ENCODE measurements around the gene REV1. TPM values are rescaled to one million over a fixed set of nuclear protein-coding genes. Genes with fewer than 3 reads are reported as not detected.
"Not testable (repeated sequence)": the region's sequence is repeated elsewhere in the genome, so short reads cannot be mapped to it uniquely, and the experiment has no call there.

REV1 gene
- 10 to 100 TPM; 49.6 to 60.4 (median 54.8) TPM for polyA plus RNA-seq (ENCODE audit: insufficient read length in 4 of 4)

DNA sequence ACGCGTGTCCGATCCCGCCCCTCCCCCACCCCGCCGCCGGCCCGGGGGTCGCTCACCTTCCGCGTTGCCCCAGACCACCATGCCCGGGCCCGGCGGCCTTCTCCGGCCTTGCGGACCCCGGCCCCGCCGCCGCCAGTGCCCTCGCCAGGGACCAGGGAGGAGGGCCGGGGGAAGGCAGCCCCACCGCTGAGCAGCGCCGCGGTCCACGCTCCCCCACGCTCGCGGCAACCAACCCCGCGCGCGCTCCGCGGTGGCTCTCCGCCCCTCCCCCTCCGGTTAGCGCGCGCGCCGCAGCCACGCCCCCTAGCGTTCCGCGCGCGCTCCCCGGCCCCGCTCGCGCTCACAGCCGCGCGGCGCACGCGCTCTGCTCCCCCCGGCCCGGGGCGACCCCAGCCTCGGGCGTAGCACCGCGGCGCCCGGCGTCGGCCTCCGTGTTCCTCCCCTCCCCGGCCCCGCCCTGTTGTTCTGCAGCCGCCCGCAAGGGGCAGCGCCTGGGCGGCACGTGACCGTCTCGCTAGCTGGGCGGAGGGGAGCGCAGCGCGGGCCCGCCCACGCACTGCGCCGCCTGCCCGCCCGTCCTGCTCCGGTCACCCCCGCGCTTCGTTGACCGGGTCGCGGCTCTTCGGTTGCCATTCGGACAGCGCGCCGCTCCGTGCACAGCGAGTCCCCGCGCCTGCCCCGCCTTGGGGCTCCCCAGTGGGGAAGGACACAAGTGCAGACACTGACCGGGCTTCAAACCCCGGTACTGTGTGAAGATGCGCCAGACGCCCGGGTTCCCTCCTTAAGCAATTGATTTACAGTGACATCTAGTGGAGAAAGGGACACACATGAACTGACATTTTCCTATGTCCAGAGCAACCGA is at the start of gene REV1:
TSS of gene REV1 (minus strand) at position 257 of the 862 bp plus-strand sequence. CDS start 25,042 bp downstream, outside the sequence.
- peak; percentile 88 to 91 (median 90) for DNase-seq (ENCODE audit: low read depth in 4 of 4, low spot score in 3 of 4)

- no peak for DNase-seq (ENCODE audit: low read depth in 4 of 4, low spot score in 3 of 4)
Observed at GRCh38 chr2:99537910-99538485, 48.2 kb upstream of the REV1 start.

DNA sequence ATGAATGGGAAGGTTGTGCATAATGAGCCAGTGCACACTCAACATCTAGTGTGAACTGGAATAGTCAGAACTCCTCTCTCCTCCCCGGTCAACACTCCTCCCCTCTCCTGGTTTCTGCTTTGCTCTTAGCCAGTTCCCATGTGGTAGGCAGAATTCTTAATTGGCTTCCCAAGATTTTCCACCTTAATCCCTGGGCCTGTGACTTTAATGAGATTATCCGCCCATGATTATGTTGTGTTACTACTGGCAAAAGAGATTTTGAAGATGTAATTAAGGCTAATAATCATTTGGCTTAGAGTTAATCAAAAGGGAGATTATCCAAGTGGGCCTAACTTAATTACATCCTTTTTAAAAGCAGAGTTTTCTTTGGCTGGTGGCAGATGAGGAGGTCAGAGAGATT is 34.2 kb upstream of the REV1 start:
- DNase-seq (ENCODE audit: low read depth in 4 of 4, low spot score in 3 of 4) = no peak

DNA sequence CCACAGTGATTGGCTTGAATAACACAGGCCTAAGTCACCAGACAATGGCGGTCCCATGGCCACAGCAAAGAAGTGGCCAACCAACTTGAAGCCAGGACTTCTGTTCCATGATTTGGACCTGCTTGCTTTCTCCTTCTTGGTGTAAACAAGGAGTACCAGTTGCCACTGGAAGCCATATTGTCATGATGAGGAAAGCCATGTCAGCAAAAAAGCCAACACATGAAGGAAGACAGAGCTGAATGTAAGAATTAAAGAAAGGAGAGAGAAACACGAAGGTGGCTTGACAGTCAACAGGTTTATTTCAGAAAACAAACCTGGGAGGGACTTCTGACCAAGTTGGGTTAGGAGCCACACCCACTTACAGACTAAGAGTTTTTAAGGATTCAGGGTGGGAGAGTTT is 32.3 kb upstream of the REV1 start:
- no peak for DNase-seq (ENCODE audit: low read depth in 4 of 4, low spot score in 3 of 4)

DNA sequence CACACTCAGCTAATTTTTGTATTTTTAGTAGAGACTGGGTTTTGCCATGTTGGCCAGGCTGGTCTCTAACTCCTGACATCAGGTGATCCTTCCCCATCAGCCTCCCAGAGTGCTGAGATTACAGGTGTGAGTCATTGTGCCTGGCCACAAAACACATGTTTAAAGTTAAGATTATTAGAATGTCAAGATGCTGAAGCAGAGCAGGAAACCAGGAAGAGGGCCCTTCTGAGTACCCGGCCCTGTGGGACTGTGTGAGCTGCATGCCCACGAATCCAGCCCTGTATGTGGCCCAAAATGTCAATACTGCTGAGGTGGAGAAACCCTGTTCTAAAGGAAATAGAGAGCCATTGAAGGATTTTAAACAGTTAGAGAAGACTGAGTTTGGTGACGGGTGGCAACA is 31.0 kb upstream of the REV1 start:
- DNase-seq (ENCODE audit: low read depth in 4 of 4, low spot score in 3 of 4) = no peak

- DNase-seq (ENCODE audit: low read depth in 4 of 4, low spot score in 3 of 4) = no peak
Observed at GRCh38 chr2:99520195-99520594, 30.4 kb upstream of the REV1 start.

- DNase-seq (ENCODE audit: low read depth in 4 of 4, low spot score in 3 of 4) = no peak
Observed at GRCh38 chr2:99514357-99514756, 24.5 kb upstream of the REV1 start.

GRCh38 chr2:99512181-99512591 is 22.4 kb upstream of the REV1 start:
- DNase-seq (ENCODE audit: low read depth in 4 of 4, low spot score in 3 of 4) = no peak

DNA sequence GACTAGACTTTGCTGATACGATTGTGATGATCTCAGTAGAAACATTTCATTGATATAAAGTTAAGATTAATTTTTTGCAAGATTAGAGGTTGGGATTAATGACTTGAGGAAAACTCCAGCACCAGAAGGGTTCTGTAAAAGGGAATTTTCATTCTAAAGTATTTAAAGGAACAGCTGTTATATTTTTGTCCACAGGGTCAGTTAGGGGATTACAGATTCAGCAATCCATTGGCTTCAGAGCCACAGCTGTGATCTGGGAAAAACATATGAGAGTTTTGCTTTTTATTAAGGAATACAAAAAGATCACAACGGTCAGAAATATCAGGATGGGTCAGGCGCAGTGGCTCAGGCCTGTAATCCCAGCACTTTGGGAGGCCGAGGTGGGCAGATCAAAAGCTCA is 19.6 kb upstream of the REV1 start:
- DNase-seq (ENCODE audit: low read depth in 4 of 4, low spot score in 3 of 4) = no peak

DNA sequence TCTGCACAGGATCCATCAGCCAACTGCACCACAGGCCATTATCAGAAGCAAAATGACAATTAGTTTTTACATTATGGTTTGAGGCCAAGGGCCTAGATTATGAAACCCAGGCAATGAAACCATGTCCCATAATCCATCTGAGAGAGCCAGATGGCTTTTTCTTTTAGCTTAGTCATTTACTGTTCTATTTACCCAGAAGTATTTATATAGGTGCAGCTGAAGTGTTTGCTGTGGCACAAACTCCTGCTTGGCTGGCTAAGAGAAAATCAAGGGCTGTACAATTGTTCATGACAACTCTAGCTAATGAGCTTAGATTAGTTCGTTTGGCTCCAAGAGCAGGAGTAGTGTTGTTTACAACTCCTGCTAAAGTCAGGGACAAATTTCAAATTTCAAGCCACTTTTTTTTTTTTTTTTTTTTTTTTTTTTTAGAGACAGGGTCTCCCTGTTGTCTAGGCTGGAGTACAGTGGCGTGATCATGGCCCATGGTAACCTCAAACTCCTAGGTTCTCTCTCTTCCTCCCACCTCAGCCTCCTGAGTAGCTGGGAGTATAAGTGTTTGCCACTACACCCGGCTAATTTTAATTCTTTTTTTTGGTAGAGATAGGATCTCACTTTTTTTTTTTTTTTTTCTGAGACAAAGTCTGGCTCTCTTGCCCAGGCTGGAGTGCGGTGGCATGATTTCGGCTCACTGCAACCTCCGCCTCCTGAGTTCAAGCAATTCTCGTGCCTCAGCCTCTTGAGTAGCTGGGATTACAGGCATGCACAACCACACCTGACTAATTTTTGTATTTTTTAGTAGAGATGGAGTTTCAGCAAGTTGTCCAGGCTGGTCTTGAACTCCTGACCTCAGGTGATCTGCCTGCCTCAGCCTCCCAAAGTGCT is 18.4 kb upstream of the REV1 start:
- DNase-seq (ENCODE audit: low read depth in 4 of 4, low spot score in 3 of 4) = no peak

GRCh38 chr2:99504844-99505584 is 15.2 kb upstream of the REV1 start:
- DNase-seq (ENCODE audit: low read depth in 4 of 4, low spot score in 3 of 4) = no peak

DNA sequence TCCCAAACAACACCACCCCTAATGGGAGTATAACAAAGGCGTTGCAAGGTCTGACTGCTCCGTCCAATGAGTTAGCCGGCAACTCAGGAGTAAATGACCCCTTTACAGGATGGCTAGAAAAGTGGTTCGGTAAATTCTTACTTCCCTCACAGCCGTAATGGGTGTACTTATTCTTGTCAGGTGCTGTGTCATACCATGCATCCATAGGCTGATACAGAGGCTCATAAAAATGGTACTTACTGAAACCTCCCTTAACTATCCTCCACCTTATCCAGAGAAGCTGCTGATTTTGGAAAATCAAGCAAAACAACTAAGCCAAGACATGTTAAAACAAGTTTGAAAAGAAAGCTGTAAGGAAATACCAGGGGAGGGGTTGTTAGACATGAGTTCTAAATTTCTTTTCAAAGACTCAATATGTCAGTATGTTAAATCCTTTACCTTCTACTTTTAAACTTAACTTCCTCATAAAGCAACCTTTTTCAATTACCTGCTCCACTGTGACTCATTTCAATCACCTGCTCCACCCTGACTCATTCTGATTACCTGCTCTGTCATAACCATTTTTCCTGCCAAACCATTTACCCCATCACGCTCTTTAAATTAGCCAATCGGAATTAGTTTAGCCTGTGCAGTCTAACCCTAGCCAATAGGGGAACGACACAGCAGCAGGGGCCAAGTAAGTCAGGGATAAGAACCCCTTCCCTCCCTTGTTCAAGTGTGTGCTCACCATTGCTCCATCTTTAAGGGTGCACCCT is 14.0 kb upstream of the REV1 start:
- DNase-seq (ENCODE audit: low read depth in 4 of 4, low spot score in 3 of 4) = not testable (repeated sequence)

GRCh38 chr2:99496021-99496420 is 6.2 kb upstream of the REV1 start:
- DNase-seq (ENCODE audit: low read depth in 4 of 4, low spot score in 3 of 4) = no peak

DNA sequence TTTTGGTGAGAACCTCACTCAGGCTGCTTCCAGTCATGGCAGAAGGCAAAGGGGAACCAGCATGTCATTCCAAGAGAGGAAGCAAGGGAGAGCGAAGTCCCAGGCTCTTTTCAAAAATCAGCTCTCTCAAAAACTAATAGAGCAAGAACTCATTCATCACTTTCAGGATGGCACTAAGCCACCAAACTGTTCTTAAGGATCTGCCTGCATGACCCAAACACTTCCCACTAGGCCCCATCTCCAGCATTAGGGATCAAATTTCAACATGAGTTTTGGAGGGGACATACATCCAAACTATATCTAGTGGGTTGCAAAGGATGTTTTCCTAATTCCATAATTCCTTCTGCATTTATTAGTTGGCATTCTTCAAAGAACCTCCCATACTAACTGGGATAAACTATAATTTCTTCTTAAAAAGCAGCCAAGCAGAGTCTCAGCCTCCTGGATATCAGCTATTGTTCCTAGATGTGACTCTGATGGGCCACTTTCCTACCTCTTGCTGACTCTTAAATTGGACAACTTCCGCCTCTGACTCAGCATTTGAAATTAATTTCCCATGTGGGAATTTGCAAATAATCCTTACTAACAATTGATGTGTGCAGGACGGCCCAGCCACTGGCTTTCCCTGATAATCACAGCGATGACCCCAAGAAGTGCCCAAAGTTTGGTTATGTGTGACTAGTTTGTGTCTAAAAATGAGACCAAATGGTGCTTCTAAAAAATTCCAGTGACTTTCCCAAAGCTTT is 5.5 kb upstream of the REV1 start:
- no peak for DNase-seq (ENCODE audit: low read depth in 4 of 4, low spot score in 3 of 4)

GRCh38 chr2:99492721-99493120 is 2.9 kb upstream of the REV1 start:
- DNase-seq (ENCODE audit: low read depth in 4 of 4, low spot score in 3 of 4) = no peak

DNA sequence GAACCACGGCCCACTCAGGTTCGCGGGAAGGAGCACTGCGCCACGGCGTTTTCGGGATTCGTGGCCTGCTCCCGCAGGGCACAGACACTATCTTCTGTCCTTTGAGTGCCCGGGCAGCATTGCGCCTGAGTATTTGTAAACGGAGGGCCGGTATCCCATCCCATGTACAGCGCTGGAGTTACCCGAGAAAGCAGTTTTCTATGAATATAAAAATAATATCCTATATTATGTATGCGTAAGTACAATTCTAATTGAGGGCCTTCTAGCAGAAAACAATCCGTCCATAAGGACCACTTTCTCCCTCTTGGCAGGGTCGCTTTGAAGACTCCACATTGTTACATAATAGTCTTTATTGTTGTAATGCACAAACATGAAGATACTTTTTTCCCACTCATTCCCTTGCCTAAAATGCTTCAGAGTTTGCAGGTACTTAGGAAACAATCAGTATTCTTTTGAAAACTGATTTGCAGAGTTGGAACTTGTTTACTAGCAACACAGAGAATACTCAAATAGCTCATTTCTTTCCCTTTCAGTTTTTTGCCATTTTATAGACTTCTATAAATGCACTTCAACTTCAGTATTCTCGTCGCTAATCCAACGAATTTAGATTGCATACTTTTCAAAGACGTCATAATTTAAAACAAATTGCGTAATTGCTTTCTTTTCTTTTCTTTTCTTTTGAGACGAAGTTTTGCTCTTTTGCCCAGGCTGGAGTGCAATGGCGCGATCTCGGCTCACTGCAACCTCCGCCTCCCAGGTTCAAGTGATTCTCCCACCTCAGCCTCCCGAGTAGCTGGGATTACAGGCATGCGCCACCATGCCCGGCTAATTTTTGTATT is 1.0 kb upstream of the REV1 start:
- DNase-seq (ENCODE audit: low read depth in 4 of 4, low spot score in 3 of 4) = no peak

- peak in 3 of 4 donors; percentile 10 to 34 (median 23) for DNase-seq (ENCODE audit: low read depth in 4 of 4, low spot score in 3 of 4)
Observed at GRCh38 chr2:99489063-99489760, 605 bp downstream of the REV1 start.

Data from right renal pelvis (tissue), 4 donors.